Measurements from ENCODE around the gene LBHD2.
"Not testable (repeated sequence)": the region's sequence is repeated elsewhere in the genome, so short reads cannot be mapped to it uniquely, and the experiment has no call there.

Gene LBHD2

GRCh38 chr14:103113774-103114173, 29.8 kb downstream of the LBHD2 start:
- TF ChIP-seq CTCF (IDR thresholded peaks at IDR 0.05; ENCODE audit: extremely low read depth, missing control alignments), result no peak
- no peak for DNase-seq (ENCODE audit: low spot score)

GRCh38 chr14:103115086-103115679, 31.2 kb downstream of the LBHD2 start:
- not testable (repeated sequence) for DNase-seq (ENCODE audit: low spot score)

- DNase-seq (ENCODE audit: low spot score), result no peak
- no peak for TF ChIP-seq CTCF (IDR thresholded peaks at IDR 0.05; ENCODE audit: extremely low read depth, missing control alignments)
These were observed 32.0 kb downstream of the LBHD2 start for GRCh38 chr14:103115845-103116572.

GRCh38 chr14:103116636-103117035, 32.6 kb downstream of the LBHD2 start:
- TF ChIP-seq CTCF (IDR thresholded peaks at IDR 0.05; ENCODE audit: extremely low read depth, missing control alignments), result no peak
- no peak for DNase-seq (ENCODE audit: low spot score)

- not testable (repeated sequence) for DNase-seq (ENCODE audit: low spot score)
These were observed 33.5 kb downstream of the LBHD2 start for GRCh38 chr14:103117499-103117898.

- TF ChIP-seq CTCF (IDR thresholded peaks at IDR 0.05; ENCODE audit: extremely low read depth, missing control alignments), result no peak
- no peak for DNase-seq (ENCODE audit: low spot score)
These were observed 34.1 kb downstream of the LBHD2 start for GRCh38 chr14:103118018-103118662.

- no peak for DNase-seq (ENCODE audit: low spot score)
- TF ChIP-seq CTCF (IDR thresholded peaks at IDR 0.05; ENCODE audit: extremely low read depth, missing control alignments), result no peak
These were observed 34.8 kb downstream of the LBHD2 start for GRCh38 chr14:103118663-103119404.

- not testable (repeated sequence) for DNase-seq (ENCODE audit: low spot score)
These were observed 35.5 kb downstream of the LBHD2 start for GRCh38 chr14:103119527-103119926.
